Suppressor macrophage treated with lipopolysaccharide for 4 hours (primary cell): ENCODE data around the gene AFDN.

Experiments used
- DNase-seq: peaks from one replicate; pipeline ENCODE4 v3.0.0-alpha.2; 2020

AFDN gene

DNA sequence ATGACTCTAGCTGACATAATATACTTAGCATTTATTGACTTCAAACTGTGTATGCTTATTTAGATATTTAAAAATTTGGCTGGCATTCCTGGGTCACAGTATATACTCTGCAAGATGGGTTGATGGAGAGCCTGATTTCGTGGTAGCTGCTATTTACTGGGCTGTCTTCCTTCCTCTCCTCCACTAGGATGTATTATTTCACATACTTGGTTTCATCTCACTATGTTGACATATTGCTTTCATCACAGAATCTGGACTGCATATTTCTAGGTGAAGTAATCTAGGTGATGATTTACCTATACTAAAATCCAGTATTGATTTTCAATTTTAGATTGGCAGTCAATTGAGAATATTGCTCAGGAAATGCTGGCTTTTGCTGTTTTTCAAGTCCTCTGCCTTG lies 15.7 kb downstream of the AFDN start:
- no peak for DNase-seq

- no peak for DNase-seq
Measured at GRCh38 chr6:167843023-167843422, 16.3 kb downstream of the AFDN start.

- DNase-seq: no peak
Measured at GRCh38 chr6:167845856-167846255, 19.1 kb downstream of the AFDN start.

DNA sequence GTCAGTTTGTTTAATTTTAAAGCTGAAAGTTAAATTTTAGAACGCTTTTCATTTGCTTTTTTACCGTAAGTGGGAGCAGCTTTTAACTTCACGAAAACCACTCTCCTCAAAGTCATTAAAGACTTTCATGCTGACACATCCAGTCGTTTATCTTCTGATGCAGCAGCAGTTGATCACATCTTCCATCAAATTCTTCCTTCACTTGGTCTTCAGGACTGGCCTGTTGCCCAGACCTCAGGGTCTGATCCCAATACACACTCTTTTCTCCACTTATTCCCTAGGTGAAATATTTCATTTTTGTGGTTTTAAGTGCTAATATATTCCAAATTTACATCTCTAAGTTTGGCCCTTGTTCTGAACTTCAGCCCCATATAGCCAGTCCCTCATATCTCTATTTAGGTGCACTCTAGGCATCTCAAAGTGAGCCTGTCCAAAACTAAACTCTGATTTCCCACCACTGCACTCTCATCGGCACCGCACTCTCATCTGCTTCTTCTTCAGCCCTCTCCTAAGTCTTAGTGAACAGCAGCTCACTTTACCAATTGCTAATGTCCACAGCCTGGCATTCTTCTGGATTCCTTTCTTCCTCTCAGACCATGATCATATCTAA lies 20.4 kb downstream of the AFDN start:
- no peak for DNase-seq

- DNase-seq: no peak
Measured at GRCh38 chr6:167847936-167848335, 21.2 kb downstream of the AFDN start.

DNA sequence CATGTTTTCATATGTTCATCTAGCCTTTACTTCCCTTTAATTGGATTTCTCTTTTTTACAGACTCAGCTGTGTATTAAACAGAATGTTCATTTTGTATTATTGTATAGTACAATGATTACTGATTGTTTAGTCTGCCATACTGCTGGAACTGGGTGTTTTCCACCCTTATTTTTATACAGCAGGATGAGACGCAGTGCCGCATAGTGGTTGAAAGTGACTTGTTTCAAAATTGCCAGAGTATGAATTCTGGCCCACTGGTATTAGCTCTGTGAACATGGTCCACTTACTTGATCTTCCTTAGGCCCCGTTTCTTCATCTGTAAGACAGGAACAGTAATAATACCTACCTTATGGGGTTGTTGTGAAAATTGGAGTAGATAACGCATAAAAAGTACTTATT lies 22.1 kb downstream of the AFDN start:
- no peak for DNase-seq

DNA sequence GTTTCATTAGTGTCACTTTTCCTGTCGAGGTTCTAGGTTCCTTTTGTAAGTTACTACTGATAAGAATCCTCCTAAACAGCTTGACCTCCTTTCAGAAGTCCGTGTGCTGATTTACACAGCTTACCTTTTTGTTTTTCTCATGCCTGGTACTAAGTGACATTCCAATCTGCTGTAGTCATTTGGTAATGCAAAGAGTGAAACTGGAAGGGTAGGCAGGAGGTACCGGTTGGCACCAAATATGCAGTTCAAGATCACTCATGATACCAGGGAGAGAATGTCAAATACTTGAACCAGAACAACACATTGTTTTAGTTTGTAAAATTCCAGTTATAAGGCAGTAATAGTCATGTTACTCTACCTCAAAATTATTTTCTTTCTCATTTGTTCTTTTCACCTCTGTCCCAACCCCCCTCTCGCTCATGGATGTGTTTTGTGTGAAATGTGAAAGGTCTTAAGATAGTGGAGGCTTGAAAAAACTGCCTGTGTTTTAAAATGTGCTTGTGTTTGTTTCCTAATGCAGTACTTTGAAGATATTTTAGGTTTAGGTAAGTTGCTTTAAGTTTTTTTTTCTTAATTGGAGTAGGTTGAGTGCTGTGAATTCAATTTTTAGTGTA lies 23.2 kb downstream of the AFDN start:
- DNase-seq: no peak

DNA sequence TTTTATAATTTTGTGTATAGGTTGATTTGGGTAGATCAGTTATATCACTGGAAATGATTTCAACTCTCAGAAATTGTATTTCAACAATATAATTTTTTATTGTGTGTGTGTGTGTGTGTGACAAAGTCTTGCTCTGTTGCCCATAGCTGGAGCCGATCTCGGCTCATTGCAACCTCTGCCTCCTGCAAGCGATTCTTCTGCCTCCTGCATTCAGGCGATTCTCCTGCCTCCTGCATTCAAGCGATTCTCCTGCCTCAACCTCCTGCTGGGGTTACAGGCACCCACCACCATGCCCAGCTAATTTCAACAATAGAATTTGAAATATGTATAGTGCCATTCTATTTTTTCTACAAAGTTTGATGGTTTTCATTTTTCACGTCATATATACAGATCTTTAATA lies 24.1 kb downstream of the AFDN start:
- no peak for DNase-seq

DNA sequence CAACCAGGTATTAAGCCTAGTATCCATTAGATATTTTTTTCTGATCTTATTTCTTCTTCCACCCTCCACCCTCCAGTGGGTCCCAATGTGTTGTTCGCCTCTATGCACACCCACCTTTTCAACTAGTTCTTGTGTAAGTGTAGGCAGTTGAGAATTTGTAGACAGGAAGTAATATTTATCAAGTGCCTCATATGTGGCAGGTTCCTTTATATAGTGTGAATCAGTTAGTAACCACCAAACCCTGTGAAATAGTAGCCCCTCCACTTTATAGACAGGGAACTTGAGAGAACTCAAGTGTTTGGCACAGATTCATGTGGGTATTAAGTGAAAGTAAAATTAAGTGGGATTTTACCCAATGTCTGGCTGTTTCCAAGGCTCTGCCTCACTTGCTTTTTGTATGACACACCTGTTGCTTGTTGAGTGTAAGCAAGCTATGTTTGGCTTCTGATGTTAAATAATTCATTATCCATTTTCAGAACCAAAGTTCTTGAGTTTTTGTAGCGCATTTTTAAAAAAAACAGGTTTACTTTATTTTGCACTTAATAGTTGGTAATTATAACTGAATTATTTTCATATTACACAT lies 24.8 kb downstream of the AFDN start:
- no peak for DNase-seq

DNA sequence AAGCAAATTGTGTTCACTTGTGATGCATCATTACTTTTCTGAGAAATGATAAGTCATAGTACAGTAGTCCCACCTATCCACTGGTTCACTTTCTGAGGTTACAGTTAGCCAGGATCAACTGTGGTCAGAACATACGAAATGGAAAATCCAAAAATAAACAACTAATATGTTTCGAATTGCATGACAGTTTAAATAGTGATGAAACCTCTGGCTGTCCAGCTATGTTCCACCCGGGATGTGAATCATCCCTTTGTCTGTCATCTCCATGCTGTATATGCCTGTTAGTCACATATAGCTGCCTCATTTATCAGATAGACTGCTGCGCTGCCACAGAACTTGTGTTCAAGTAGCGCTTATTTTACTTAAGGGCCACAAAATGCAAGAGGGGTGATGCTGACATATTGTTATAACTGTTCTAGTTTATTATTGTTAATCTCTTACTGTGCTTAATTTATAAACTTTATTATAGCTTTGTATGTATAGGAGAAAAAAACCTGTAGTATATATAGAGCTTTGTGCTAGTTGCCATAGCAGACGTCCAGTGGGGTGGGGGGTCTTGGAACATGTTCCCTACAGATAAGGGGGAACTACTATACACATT lies 29.2 kb downstream of the AFDN start:
- no peak for DNase-seq

DNA sequence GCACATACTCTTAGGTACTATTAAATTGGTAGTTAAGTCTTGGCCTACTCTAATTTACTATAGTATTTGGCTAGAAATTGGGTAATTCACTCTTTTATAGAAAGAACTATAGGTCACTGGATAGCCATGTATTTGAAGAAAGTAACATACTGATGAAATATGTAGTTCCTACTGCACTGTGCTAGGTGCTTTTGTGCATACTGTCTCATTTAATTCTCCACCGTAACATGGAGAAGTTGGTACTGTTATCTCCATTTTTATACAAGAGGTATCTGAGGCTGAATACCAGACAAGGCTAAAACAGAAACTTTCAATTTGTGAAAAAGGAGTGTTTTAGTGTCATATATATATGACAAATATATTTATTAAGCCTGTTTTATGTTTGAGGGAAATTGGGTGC lies 29.8 kb downstream of the AFDN start:
- no peak for DNase-seq

GRCh38 chr6:167856999-167857660 lies 30.4 kb downstream of the AFDN start:
- DNase-seq: no peak

- DNase-seq: no peak
Measured at GRCh38 chr6:167858086-167858591, 31.4 kb downstream of the AFDN start.

- DNase-seq: no peak
Measured at GRCh38 chr6:167858842-167859664, 32.3 kb downstream of the AFDN start.

DNA sequence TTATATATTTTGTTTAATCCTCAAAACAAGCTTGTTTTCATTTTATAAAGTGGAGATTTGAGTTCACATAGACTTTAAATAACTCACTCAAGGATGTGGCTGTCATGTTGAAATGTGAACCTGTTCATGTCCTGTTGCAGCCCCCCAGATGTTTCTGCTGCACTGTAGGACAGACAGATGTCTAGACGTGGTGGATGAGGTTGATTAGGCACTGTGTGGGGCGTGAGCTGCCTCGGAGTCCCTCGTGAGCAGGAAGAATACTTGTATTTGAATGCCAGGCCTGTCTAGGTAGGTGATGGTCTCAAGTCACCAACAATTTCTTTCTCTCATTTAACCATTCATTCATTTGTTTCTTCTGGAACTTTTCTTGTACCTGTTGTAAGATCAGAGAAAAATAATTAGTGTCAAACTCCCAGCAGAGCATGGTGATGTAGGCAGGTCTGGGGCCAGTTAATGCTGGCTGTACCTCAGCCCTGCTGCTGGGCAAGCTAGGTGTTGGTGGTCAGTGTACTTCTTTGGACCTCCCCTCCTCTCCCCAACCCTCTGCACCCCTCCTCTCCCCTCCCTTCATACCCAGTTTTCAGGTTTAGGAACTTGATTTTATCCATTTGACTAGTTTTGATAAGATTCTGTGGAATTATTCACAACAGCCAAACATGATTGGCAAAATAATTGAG lies 34.0 kb downstream of the AFDN start:
- DNase-seq: no peak

DNA sequence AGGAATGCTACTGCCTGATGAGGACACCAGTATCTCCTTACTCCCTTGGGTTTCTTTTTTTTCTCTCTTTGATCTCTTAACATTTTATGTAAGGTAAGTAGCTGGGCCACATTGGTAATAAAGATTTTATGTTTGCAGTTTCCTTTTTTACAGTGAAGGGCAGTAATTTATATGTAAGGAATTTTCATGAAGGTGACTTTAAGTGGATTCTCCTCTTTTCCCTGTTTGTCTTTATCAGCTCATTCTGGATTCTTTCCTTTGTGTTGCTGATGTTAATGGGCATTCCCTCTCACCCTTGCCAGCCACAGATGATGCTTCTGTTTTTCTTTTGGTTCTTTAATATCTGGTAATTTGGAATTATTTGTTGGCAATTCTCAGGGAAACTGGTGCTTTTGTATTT lies 34.7 kb downstream of the AFDN start:
- no peak for DNase-seq

DNA sequence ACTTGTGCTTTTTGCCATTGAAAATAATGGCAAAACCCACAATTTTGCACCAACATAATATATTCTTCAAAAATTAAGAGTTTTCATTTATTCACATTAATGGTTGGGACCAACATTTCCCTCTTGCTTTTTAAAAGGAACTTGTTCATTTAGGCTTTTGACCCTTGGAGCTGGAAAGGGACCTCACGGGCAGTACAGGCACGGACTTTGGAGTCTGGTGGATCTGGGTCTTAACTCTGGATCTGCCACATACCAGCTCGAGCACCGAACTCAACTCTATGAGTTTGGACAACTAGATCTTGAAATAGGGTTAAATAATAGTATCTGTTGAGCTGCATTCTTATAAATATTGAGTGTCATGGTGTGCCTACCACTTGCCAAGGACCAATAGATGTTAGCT lies 37.2 kb downstream of the AFDN start:
- DNase-seq: no peak

DNA sequence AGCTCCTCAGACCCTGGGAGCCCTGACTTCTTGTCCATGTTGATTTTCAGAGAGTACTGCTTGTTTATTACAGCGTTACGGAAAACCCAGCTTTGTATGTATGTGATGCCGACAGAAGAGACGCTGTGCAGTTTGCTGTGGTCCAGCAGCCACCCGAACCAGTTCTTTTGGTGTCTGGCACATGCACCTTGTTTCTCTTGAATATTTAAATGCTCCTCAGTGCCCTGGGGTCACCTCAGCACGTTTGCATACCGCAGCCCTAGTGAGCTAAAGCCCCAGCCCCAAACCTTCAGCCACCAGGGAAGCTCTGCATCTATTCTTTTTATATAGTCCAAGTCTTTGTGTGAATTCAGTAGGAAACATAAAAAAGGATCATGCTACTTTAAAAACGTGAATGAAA lies 39.9 kb downstream of the AFDN start:
- no peak for DNase-seq

- DNase-seq: no peak
Measured at GRCh38 chr6:167870321-167870720, 43.6 kb downstream of the AFDN start.

DNA sequence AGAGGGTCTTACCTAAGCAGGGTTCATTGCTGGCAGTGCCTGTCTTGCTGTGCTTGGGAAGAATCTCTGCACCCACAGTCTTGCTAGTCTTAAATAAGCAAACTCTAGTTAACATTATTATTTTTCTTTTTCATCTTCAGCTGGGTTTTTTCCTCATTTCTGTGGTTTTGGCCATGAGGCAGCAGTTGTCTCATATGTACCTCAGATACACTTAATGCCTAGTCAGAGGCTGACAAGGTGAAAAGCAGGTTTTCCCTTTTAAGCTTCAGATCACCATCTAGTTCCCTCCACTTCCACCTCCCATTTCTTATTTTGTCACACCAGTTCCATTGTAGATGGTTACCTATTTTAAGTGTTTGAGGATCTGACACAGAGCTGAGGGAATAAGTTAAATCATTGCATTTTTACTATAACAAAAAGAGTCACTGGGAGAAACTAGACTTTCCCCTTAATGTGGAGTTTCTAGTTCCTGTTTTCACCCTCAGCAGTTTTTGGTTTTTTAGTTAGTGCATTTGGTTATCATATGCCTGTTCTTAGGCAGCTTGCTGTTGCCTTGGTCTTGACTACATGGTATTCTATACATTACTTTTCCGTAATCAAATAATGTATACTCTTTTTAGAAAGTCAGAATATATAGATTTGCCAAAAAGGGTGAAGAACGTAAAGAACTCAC lies 46.0 kb downstream of the AFDN start:
- no peak for DNase-seq

DNA sequence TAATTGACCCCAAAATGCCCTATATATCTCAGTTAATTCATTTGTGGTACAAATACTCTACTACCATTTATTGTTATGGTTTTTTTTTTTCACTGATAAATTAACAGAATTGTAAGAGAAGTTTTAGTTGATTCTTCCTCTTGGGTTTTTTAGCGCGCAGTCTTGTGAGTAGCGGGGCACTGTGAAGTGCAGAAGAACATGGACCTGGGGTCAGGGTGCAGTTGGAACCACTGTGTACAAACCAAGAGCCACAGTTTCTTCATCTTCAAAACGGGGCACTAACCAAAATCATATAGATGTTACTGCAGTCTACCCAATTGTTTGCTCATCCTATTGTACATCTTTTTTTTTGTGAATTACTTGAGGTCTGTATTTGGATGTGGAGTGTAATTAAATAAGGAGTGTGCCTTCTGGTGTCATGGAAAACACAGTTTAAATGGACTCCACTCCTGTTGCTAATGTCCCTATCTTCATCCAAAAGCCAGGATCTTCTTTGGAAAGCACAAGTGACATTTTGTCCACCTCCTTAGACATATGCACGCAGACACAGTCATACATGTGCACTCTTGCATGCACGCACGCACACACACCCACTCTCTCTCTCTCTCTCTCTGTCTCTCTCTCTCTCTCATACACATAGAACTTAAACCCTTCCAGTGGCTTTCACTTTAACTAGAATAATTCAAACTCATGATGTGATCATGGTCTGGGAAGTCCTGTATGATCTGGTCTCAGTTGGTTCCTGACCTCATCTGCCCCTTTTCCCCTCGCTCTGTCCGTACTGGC lies 51.5 kb downstream of the AFDN start:
- DNase-seq: no peak
